Smooth muscle cell (in vitro differentiated cells): ENCODE results near the gene YAP1. TPM values are rescaled to one million over a fixed set of nuclear protein-coding genes. Genes with fewer than 3 reads are reported as not detected.
"Not testable (repeated sequence)": the region's sequence is repeated elsewhere in the genome, so short reads cannot be mapped to it uniquely, and the experiment has no call there.

Experiments
- DNase-seq: peaks from one replicate; lab custom pipeline; 2025; ENCODE audit not compliant: unreplicated experiment; lab: John Stamatoyannopoulos, UW
- H2AFZ ChIP-seq: fragments of 200-600 bp; sonication (generic); 2 replicates; pipeline ENCODE4 v1.6.0; 2016; ENCODE audit warnings: antibody characterized with exemption, low read depth, mild to moderate bottlenecking
- H3F3A ChIP-seq: fragments of 200-600 bp; sonication (generic); 2 replicates; pipeline ENCODE4 v1.6.0; 2017; ENCODE audit warnings: antibody characterized with exemption, low read depth
- H3K27ac ChIP-seq: fragments of 200-600 bp; sonication (generic); 2 replicates; pipeline ENCODE4 v1.5.1; 2016; ENCODE audit warnings: low read depth, mild to moderate bottlenecking
- H3K27me3 ChIP-seq: fragments of 200-600 bp; sonication (generic); 2 replicates; pipeline ENCODE4 v1.6.1; 2016; ENCODE audit warnings: low read depth, mild to moderate bottlenecking
- H3K36me3 ChIP-seq: fragments of 200-600 bp; sonication (generic); 2 replicates; pipeline ENCODE4 v1.5.1; 2016; ENCODE audit warnings: low read depth
- H3K4me1 ChIP-seq: fragments of 200-600 bp; sonication (generic); 2 replicates; pipeline ENCODE4 v1.5.1; 2016; ENCODE audit warnings: low read depth
- H3K4me2 ChIP-seq: fragments of 200-600 bp; sonication (generic); 2 replicates; pipeline ENCODE4 v1.6.0; 2016; ENCODE audit warnings: mild to moderate bottlenecking
- H3K4me3 ChIP-seq: fragments of 200-600 bp; sonication (generic); 2 replicates; pipeline ENCODE4 v1.5.1; 2016; ENCODE audit warnings: mild to moderate bottlenecking
- H3K79me2 ChIP-seq: fragments of 200-600 bp; sonication (generic); 2 replicates; pipeline ENCODE4 v1.6.0; 2016; ENCODE audit warnings: low read depth, mild to moderate bottlenecking
- H3K9ac ChIP-seq: fragments of 200-600 bp; sonication (generic); 2 replicates; pipeline ENCODE4 v1.6.0; 2016; ENCODE audit warnings: low read depth
- H3K9me3 ChIP-seq: fragments of 200-600 bp; sonication (generic); replicated peaks from 2 replicates; pipeline ENCODE4 v1.5.1; 2016; ENCODE audit warnings: low read depth
- H4K20me1 ChIP-seq: fragments of 200-600 bp; sonication (generic); 2 replicates; pipeline ENCODE4 v1.6.0; 2016; ENCODE audit warnings: low read depth
- WGBS: methylation state at CpG from one replicate; pipeline ENCODE4 v1.1.7; 2016; ENCODE audit warnings: low lambda C conversion rate; 5-methylcytosine and 5-hydroxymethylcytosine counted together
- polyA plus RNA-seq: library from polyadenylated mRNA; unstranded; fragments of >200 nt; fragmentation: Nextera tagmentation; extraction: Ambion mirVana; gene quantifications from 2 replicates; pipeline ENCODE4 v1.2.1, GENCODE V29; 2016
- total RNA-seq: library from RNA; depleted of rRNA; stranded (reverse); fragments of >200 nt; gene quantifications from 2 replicates; pipeline ENCODE4 v1.2.3, GENCODE V29; 2014
- TF ChIP-seq, protein P1 (sequence below): fragments of 200-600 bp; sonication (generic); IDR thresholded peaks from 2 replicates; pipeline ENCODE4 v1.5.1; 2017; ENCODE audit warnings: borderline replicate concordance, mild to moderate bottlenecking, antibody characterized with exemption; ENCODE audit not compliant: insufficient read depth, poor library complexity, severe bottlenecking

The YAP1 gene
- total and polyA plus RNA-seq, 2 experiments from 2014 or later: 25.1 to 174 TPM

DNA sequence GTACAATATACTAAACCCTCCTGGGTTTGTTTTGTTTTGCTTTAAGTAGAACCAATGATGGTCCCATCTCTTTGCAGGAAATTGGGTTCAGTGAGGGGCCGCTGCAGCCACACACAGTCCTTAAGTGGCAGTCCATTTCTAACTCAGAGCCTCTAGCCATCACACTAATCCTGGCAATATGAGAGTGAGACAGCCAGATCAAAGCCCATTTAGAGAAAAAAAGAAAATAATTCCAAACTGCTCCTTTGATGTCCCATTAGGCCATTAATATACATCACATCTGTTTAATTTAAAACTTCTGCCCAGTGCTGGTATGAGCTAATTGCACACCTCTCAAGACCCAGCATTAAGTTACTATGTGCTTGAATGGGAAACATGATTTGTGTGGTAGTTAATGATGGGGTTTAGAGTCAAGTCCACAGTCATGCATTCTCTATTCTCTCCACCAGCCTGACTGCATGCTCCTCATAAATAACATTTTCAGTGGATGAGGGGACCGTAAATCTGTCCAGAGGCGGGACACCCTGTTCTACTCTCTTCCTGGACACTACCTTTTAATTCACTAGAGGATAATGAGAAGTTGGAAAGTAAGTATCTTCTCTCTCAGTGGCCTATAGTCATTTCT is 153.2 kb downstream of the YAP1 start:
- Histone ChIP-seq H3K4me3 (no peak overlapping the region), H3K4me1 (peaks cover 5% of the 10 kb centered on the region), H3K27me3 (no peaks in the 10 kb centered on the region), H4K20me1 (no peaks in the 10 kb centered on the region), H3K9ac (no peak overlapping the region), H3K9me3 (no peaks in the 10 kb centered on the region), H3F3A (peaks cover 5% of the 10 kb centered on the region), H3K79me2 (no peaks in the 10 kb centered on the region), H3K4me2 (no peak overlapping the region), H3K27ac (no peak overlapping the region), H3K36me3 (no peaks in the 10 kb centered on the region), H2AFZ (no peak overlapping the region)
- TF ChIP-seq, protein P1, sequence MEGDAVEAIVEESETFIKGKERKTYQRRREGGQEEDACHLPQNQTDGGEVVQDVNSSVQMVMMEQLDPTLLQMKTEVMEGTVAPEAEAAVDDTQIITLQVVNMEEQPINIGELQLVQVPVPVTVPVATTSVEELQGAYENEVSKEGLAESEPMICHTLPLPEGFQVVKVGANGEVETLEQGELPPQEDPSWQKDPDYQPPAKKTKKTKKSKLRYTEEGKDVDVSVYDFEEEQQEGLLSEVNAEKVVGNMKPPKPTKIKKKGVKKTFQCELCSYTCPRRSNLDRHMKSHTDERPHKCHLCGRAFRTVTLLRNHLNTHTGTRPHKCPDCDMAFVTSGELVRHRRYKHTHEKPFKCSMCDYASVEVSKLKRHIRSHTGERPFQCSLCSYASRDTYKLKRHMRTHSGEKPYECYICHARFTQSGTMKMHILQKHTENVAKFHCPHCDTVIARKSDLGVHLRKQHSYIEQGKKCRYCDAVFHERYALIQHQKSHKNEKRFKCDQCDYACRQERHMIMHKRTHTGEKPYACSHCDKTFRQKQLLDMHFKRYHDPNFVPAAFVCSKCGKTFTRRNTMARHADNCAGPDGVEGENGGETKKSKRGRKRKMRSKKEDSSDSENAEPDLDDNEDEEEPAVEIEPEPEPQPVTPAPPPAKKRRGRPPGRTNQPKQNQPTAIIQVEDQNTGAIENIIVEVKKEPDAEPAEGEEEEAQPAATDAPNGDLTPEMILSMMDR: no peak
- WGBS: 74% methylated on average over 3 of the region's 3 CpGs
- no peak for DNase-seq

DNA sequence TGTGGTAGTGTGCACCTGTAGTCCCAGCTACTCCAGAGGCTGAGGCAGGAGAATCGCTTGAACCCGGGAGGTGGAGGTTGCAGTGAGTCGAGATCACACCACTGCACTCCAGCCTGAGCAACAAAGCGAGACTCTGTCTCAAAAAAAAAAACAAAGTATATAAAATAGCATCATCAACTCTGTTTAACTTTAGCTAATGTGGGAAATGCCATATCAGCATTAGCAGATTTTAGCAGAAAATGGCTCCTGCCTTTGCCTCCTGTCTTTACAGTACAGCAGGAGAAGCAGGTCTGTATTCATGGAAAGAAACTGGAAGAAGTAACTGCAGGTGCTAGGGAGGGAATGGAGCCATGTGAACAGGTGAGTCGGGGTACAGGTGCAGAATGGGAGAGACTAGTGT is 154.5 kb downstream of the YAP1 start:
- H3K9me3 ChIP-seq, H3K9ac ChIP-seq, H3K79me2 ChIP-seq, H3K36me3 ChIP-seq, H3F3A ChIP-seq, H3K4me1 ChIP-seq, H3K27ac ChIP-seq, H3K27me3 ChIP-seq, H3K4me2 ChIP-seq, H2AFZ ChIP-seq, H3K4me3 ChIP-seq, DNase-seq, H4K20me1 ChIP-seq: not testable (repeated sequence)
- WGBS: 95% methylated on average over 5 of the region's 5 CpGs

DNA sequence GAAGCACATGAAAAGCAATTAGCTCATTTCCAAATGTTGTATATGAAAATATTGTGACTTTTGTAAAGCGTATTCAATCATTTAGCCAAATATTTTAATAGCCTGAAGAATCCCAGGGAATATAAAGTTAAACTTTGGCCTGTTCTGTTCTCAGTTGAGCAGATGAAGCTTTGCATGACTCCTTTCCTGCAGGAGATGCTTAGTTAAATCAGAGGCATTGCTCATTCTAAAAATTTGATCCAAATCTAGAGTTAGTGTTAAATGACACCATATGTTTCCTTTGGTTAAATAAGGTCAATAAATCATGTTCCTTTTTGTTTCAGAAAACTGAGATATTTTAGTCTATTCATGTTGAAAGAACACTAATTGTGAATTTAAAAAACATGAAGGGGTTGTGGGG is 155.9 kb downstream of the YAP1 start:
- Histone ChIP-seq H4K20me1 (no peaks in the 10 kb centered on the region), H3K9me3 (no peaks in the 10 kb centered on the region), H2AFZ (no peak overlapping the region), H3K79me2 (no peaks in the 10 kb centered on the region), H3K9ac (no peak overlapping the region), H3K4me3 (no peak overlapping the region), H3K27me3 (no peaks in the 10 kb centered on the region), H3F3A (peaks cover 9% of the 10 kb centered on the region), H3K4me2 (no peak overlapping the region), H3K27ac (no peak overlapping the region), H3K4me1 (peaks cover 8% of the 10 kb centered on the region), H3K36me3 (no peaks in the 10 kb centered on the region)
- TF ChIP-seq, protein P1: no peak
- DNase-seq: no peak
- WGBS: 88% methylated on average over 1 of the region's 1 CpG

DNA sequence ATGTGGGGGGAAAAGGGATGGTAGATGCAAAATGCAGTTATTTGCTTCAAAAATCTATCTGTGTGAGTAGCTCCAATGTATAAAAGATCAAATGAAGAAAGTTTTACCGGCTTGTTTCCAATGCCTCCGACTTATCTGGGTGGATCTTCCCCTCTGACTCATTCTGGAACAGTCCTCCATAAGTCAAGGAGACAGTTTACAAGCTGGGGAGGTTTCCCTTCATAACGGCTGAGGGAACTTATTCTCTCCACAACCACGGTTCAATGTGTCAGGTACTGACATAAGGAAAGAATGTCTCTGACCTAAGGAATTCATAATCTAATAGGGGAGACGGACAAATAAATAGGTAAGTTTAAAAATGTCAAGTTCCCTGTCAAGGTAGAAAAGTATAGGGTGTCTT is 157.4 kb downstream of the YAP1 start:
- H3K4me3 ChIP-seq: peak overlapping the region; percentile 45
- H3K36me3 ChIP-seq: no peaks in the 10 kb centered on the region
- H2AFZ ChIP-seq: no peak overlapping the region
- no peaks in the 10 kb centered on the region for H3K27me3 ChIP-seq
- peaks cover 8% of the 10 kb centered on the region for H3K4me1 ChIP-seq
- H3K27ac ChIP-seq: peak overlapping the region; percentile 34
- peaks cover 9% of the 10 kb centered on the region for H3F3A ChIP-seq
- no peak for DNase-seq
- H4K20me1 ChIP-seq: no peaks in the 10 kb centered on the region
- H3K4me2 ChIP-seq: peak overlapping the region; percentile 83
- TF ChIP-seq, protein P1: no peak
- WGBS: 13% methylated on average over 5 of the region's 5 CpGs
- H3K9ac ChIP-seq: no peak overlapping the region
- no peaks in the 10 kb centered on the region for H3K9me3 ChIP-seq
- no peaks in the 10 kb centered on the region for H3K79me2 ChIP-seq
